HepG2 (cell line): ENCODE data around the gene RPS15A. TPM values are rescaled to one million over a fixed set of nuclear protein-coding genes. Genes with fewer than 3 reads are reported as not detected.

ENCODE experiments used
- ARNT2 ChIP-seq: sonication (generic); formaldehyde crosslinking; IDR thresholded peaks from 2 replicates; pipeline ENCODE4 v1.8.0; 2022; ENCODE audit warnings: mild to moderate bottlenecking, low read depth, missing genetic modification reagents, moderate library complexity
- ATAD3A ChIP-seq: sonication (generic); formaldehyde crosslinking; IDR thresholded peaks from 2 replicates; pipeline ENCODE4 v1.4.0; 2020; ENCODE audit warnings: missing genetic modification reagents
- ATF7-NPFF ChIP-seq: sonication (generic); formaldehyde crosslinking; IDR thresholded peaks from 2 replicates; pipeline ENCODE4 v1.8.1; 2023; ENCODE audit warnings: mild to moderate bottlenecking, low read depth, missing genetic modification reagents, moderate library complexity
- CTCF ChIP-seq: sonication (generic); formaldehyde crosslinking; IDR thresholded peaks from 2 replicates; pipeline ENCODE4 v1.5.0; 2020; ENCODE audit warnings: mild to moderate bottlenecking, missing genetic modification reagents, moderate library complexity
- DDIT3 ChIP-seq: sonication (generic); formaldehyde crosslinking; IDR thresholded peaks from 2 replicates; pipeline ENCODE4 v1.4.0; 2020; ENCODE audit warnings: mild to moderate bottlenecking, missing genetic modification reagents
- DNMT1 ChIP-seq: sonication (generic); formaldehyde crosslinking; IDR thresholded peaks from 2 replicates; pipeline ENCODE4 v1.5.1; 2020; ENCODE audit warnings: mild to moderate bottlenecking, missing genetic modification reagents
- EED ChIP-seq: sonication (generic); formaldehyde crosslinking; IDR thresholded peaks from 2 replicates; pipeline ENCODE4 v1.5.0; 2020; ENCODE audit warnings: mild to moderate bottlenecking, missing genetic modification reagents
- FOSL1 ChIP-seq: sonication (generic); formaldehyde crosslinking; IDR thresholded peaks from 2 replicates; pipeline ENCODE4 v1.9.0; 2021; ENCODE audit warnings: missing genetic modification reagents, borderline replicate concordance
- GATAD1 ChIP-seq: IDR thresholded peaks from 2 replicates; pipeline ENCODE4 v1.6.1; 2016; ENCODE audit warnings: missing genetic modification reagents, missing compliant biosample characterization
- HDAC6 ChIP-seq: fragments of 200-600 bp; sonication (generic); IDR thresholded peaks from 2 replicates; pipeline ENCODE4 v1.7.0; 2017; ENCODE audit warnings: mild to moderate bottlenecking, antibody characterized with exemption, low read length, low read depth
- KLF6 ChIP-seq: IDR thresholded peaks from 2 replicates; pipeline ENCODE4 v1.8.0; 2016; ENCODE audit warnings: missing biosample characterization, missing genetic modification reagents
- MEF2D ChIP-seq: sonication (generic); formaldehyde crosslinking; IDR thresholded peaks from 2 replicates; pipeline ENCODE4 v1.5.1; 2020; ENCODE audit warnings: mild to moderate bottlenecking, missing genetic modification reagents
- MLXIP ChIP-seq: sonication (generic); formaldehyde crosslinking; IDR thresholded peaks from 2 replicates; pipeline ENCODE4 v1.9.0; 2021; ENCODE audit warnings: missing genetic modification reagents, borderline replicate concordance
- NFRKB ChIP-seq: fragments of 450-650 bp; IDR thresholded peaks from 2 replicates; pipeline ENCODE4 v1.6.1; 2017
- RAD51 ChIP-seq: fragments of 450-650 bp; IDR thresholded peaks from 2 replicates; pipeline ENCODE4 v1.6.1; 2016; ENCODE audit warnings: borderline replicate concordance
- SYNCRIP ChIP-seq: fragments of 200-400 bp; formaldehyde crosslinking; IDR thresholded peaks from 2 replicates; pipeline ENCODE4 v1.6.1; 2018; ENCODE audit warnings: mild to moderate bottlenecking, low read depth, low read length; ENCODE audit not compliant: insufficient read depth
- XBP1 ChIP-seq: sonication (generic); formaldehyde crosslinking; IDR thresholded peaks from 2 replicates; pipeline ENCODE4 v1.5.0; 2020; ENCODE audit warnings: missing genetic modification reagents
- ZKSCAN1 ChIP-seq: fragments of 150-350 bp; IDR thresholded peaks from 2 replicates; pipeline ENCODE4 v1.6.1; 2014; ENCODE audit warnings: low read length
- ZNF138 ChIP-seq: sonication (generic); formaldehyde crosslinking; IDR thresholded peaks from 2 replicates; pipeline ENCODE4 v1.5.0; 2020; ENCODE audit warnings: mild to moderate bottlenecking, low read depth, missing genetic modification reagents
- ZNF24 ChIP-seq: fragments of 450-650 bp; IDR thresholded peaks from 2 replicates; pipeline ENCODE4 v1.6.1; 2017; ENCODE audit warnings: antibody characterized with exemption, mild to moderate bottlenecking
- ZNF30 ChIP-seq: sonication (generic); formaldehyde crosslinking; IDR thresholded peaks from 2 replicates; pipeline ENCODE4 v1.5.0; 2020; ENCODE audit warnings: mild to moderate bottlenecking, missing genetic modification reagents
- ZNF33A ChIP-seq: sonication (generic); formaldehyde crosslinking; IDR thresholded peaks from 2 replicates; pipeline ENCODE4 v1.5.1; 2020; ENCODE audit warnings: missing genetic modification reagents, mild to moderate bottlenecking, moderate library complexity, borderline replicate concordance
- ZNF556 ChIP-seq: sonication (generic); formaldehyde crosslinking; IDR thresholded peaks from 2 replicates; pipeline ENCODE4 v1.4.0; 2020; ENCODE audit warnings: mild to moderate bottlenecking, missing genetic modification reagents, borderline replicate concordance
- ZNF572 ChIP-seq: sonication (generic); formaldehyde crosslinking; IDR thresholded peaks from 2 replicates; pipeline ENCODE4 v1.5.1; 2020; ENCODE audit warnings: mild to moderate bottlenecking, missing genetic modification reagents
- ZNF816 ChIP-seq: sonication (generic); formaldehyde crosslinking; IDR thresholded peaks from 2 replicates; pipeline ENCODE4 v1.8.0; 2022; ENCODE audit warnings: missing genetic modification reagents, mild to moderate bottlenecking, borderline replicate concordance
- ZNF883 ChIP-seq: sonication (generic); formaldehyde crosslinking; IDR thresholded peaks from 2 replicates; pipeline ENCODE4 v1.5.1; 2020; ENCODE audit warnings: mild to moderate bottlenecking, missing genetic modification reagents; ENCODE audit errors: not compliant biosample characterization
- polyA plus RNA-seq, 8 experiments: library from polyadenylated mRNA; depleted of rRNA in 3 of 8; stranded (reverse) in 7 of 8; unstranded in 1 of 8; fragments of >200 nt; fragmentation: Illumina TruSeq in 4 of 8; extraction: Trizol in 4 of 8; gene quantifications; 2 replicates each; pipeline versions ENCODE4 v1.2.1 to v1.2.3, GENCODE V29; 2011 to 2016; ENCODE audit warnings: low read depth in 4 of 8, missing spikeins in 1 of 8, mixed read lengths in 1 of 8; ENCODE audit not compliant: insufficient read depth in 1 of 8
- total RNA-seq, 5 experiments: library from RNA; depleted of rRNA; stranded (reverse); fragments of >200 nt; fragmentation: Illumina TruSeq; extraction: Trizol; gene quantifications; 2 replicates each; pipeline ENCODE4 v1.2.3, GENCODE V29; 2016; ENCODE audit warnings: low read depth in 1 of 5

RPS15A gene
- total and polyA plus RNA-seq, 2 of the 13 experiments (the other 11 are each of a cell fraction or from before 2014, with no cell fraction given), result 5,489 to 9,457 TPM

- peak; percentile 89; the same call in 1 of the 2 replicates for TF ChIP-seq MLXIP (CRISPR knock-in tag)
- TF ChIP-seq ATAD3A (CRISPR knock-in tag), result peak; percentile 88
- no peak for TF ChIP-seq ZNF24
- peak; percentile 94 for TF ChIP-seq GATAD1 (CRISPR knock-in tag)
- TF ChIP-seq SYNCRIP, result 0 out of 2 replicates have a peak, but pooled peaks have one; percentile 55
- TF ChIP-seq KLF6 (CRISPR knock-in tag), result peak; percentile 95
- peak; percentile 98 for TF ChIP-seq NFRKB
- peak; percentile 66; the same call in 1 of the 2 replicates for TF ChIP-seq ZNF816
- TF ChIP-seq ZNF556, result peak; percentile 90; the same call in 1 of the 2 replicates
- TF ChIP-seq XBP1 (CRISPR knock-in tag), result no peak
- TF ChIP-seq MEF2D (CRISPR knock-in tag), result peak; percentile 91
- peak; percentile 97 for TF ChIP-seq ZNF30 (CRISPR knock-in tag)
- TF ChIP-seq ZKSCAN1, result peak; percentile 38
- TF ChIP-seq RAD51, result no peak
- TF ChIP-seq ZNF883 (CRISPR knock-in tag), result peak; percentile 100
- TF ChIP-seq DDIT3 (CRISPR knock-in tag), result no peak
- peak; percentile 94 for TF ChIP-seq ATF7-NPFF
- TF ChIP-seq ZNF138, result peak; percentile 91; the same call in 1 of the 2 replicates
- TF ChIP-seq ZNF572 (CRISPR knock-in tag), result peak; percentile 99
- TF ChIP-seq CTCF, result peak; percentile 3; the same call in 1 of the 2 replicates
- TF ChIP-seq ARNT2 (CRISPR knock-in tag), result peak; percentile 100
- peak; percentile 97 for TF ChIP-seq EED (CRISPR knock-in tag)
- 0 out of 2 replicates have a peak, but pooled peaks have one; percentile 65 for TF ChIP-seq HDAC6
- TF ChIP-seq DNMT1, result no peak; the same call in 1 of the 2 replicates
- peak; percentile 95; the same call in 1 of the 2 replicates for TF ChIP-seq ZNF33A (CRISPR knock-in tag)
- no peak for TF ChIP-seq FOSL1 (CRISPR knock-in tag)
Measured at GRCh38 chr16:18789850-18790706, at the start of gene RPS15A (continued).
